ENCODE results near the gene ZIK1. TPM values are rescaled to one million over a fixed set of nuclear protein-coding genes. Genes with fewer than 3 reads are reported as not detected.

The ZIK1 gene
- total and polyA plus RNA-seq, 7 donors, result 0.23 to 10.5 (median 4.8) TPM

- DNase-seq, result peak; percentile 98
- TF ChIP-seq POLR2AphosphoS5 (IDR thresholded peaks at IDR 0.05) (peak in 3 of 4 donors; percentile 60 to 69 (median 69)), EP300 (IDR thresholded peaks at IDR 0.05) (no peak)
- H3K4me3 ChIP-seq, result peak within 1 kb of the TSS; percentile 67 to 99 (median 95)
- peak within 1 kb of the TSS; percentile 71 to 85 (median 74) for H3K27ac ChIP-seq
- H3K9me3 ChIP-seq, result peaks cover 15 to 29% (median 27%) of the 10 kb centered on the region in 4 donors
- peaks cover 0 to 24% (median 14%) of the 10 kb centered on the region in 4 donors for H3K4me1 ChIP-seq
- no peaks in the 10 kb centered on the region for H3K27me3 ChIP-seq
- peaks cover 17 to 36% (median 30%) of the 10 kb centered on the region in 4 donors for H3K36me3 ChIP-seq
- 0 to 1% methylated on average over 62 of the region's 62 CpGs for WGBS, 2 donors
- intact Hi-C loops (cut with DNase I), result loop anchor here (2.0 kb wide), 3 partner anchors 18 to 338 kb away; partner anchors contain the start of genes ZNF417 and ZNF530
Observed at GRCh38 chr19:57578487-57579205, 5.3 kb upstream of the ZIK1 start, which contains the start of gene ZNF416. ZNF416 (minus strand) TSS chr19:57578911; CDS start chr19:57578704, 207 bp downstream.

GRCh38 chr19:57583104-57583520 is 833 bp upstream of the ZIK1 start:
- no peak for DNase-seq
- peak overlapping the region in 1 of 4 donors; percentile 72 for H3K27ac ChIP-seq
- H3K4me1 ChIP-seq, result peaks cover 0 to 30% (median 17%) of the 10 kb centered on the region in 4 donors
- peaks cover 0 to 28% (median 11%) of the 10 kb centered on the region in 4 donors for H3K9me3 ChIP-seq
- no peaks in the 10 kb centered on the region for H3K27me3 ChIP-seq
- WGBS, 2 donors, result 46 to 66% methylated on average over 21 of the region's 21 CpGs
- intact Hi-C loops (cut with DNase I), result loop anchor here (5.0 kb wide), 1 partner anchor 49 kb away; the partner anchor contains the start of gene ZNF211
- H3K36me3 ChIP-seq, result peaks cover 0 to 12% (median 6%) of the 10 kb centered on the region in 4 donors
- peak overlapping the region in 3 of 4 donors; percentile 54 to 69 (median 61) for H3K4me3 ChIP-seq
- TF ChIP-seq EP300 (IDR thresholded peaks at IDR 0.05), result no peak
- no peak for TF ChIP-seq POLR2A (IDR thresholded peaks at IDR 0.05)
- no peak for TF ChIP-seq CTCF (IDR thresholded peaks at IDR 0.05)
- TF ChIP-seq POLR2AphosphoS5 (IDR thresholded peaks at IDR 0.05), result no peak

- H3K9me3 ChIP-seq, result peaks cover 33 to 67% (median 48%) of the 10 kb centered on the region in 4 donors
- no peak for DNase-seq
- 83 to 96% methylated on average over 1 of the region's 1 CpG for WGBS, 2 donors
- peaks cover 23 to 49% (median 41%) of the 10 kb centered on the region in 4 donors for H3K36me3 ChIP-seq
- H3K4me3 ChIP-seq, result no peak overlapping the region
- no peak overlapping the region for H3K27ac ChIP-seq
- TF ChIP-seq POLR2AphosphoS5 (IDR thresholded peaks at IDR 0.05), result no peak
- TF ChIP-seq CTCF (IDR thresholded peaks at IDR 0.05), result no peak
- TF ChIP-seq EP300 (IDR thresholded peaks at IDR 0.05), result no peak
- no peak for TF ChIP-seq POLR2A (IDR thresholded peaks at IDR 0.05)
- no peaks in the 10 kb centered on the region for H3K27me3 ChIP-seq
- intact Hi-C loops (cut with DNase I), result no loop called here
- peaks cover 0 to 20% (median 15%) of the 10 kb centered on the region in 4 donors for H3K4me1 ChIP-seq
Observed at GRCh38 chr19:57587529-57587928, 3.6 kb downstream of the ZIK1 start.

- peaks cover 0 to 10% (median 2%) of the 10 kb centered on the region in 4 donors for H3K36me3 ChIP-seq
- intact Hi-C loops (cut with DNase I), result loop anchor here (1.0 to 2.0 kb wide), 2 partner anchors 21 to 40 kb away; partner anchors contain the start of genes ZNF416 and ZNF550
- peaks cover 0 to 9% (median 1%) of the 10 kb centered on the region in 4 donors for H3K9me3 ChIP-seq
- peak overlapping the region in 3 of 4 donors; percentile 50 to 57 (median 55) for H3K27ac ChIP-seq
- 57 to 58% methylated on average over 8 of the region's 8 CpGs for WGBS, 2 donors
- peaks cover 0 to 13% (median 9%) of the 10 kb centered on the region in 4 donors for H3K4me1 ChIP-seq
- H3K27me3 ChIP-seq, result no peaks in the 10 kb centered on the region
- no peak for DNase-seq
- TF ChIP-seq CTCF (IDR thresholded peaks at IDR 0.05) (no peak), EP300 (IDR thresholded peaks at IDR 0.05) (no peak), POLR2AphosphoS5 (IDR thresholded peaks at IDR 0.05) (no peak), POLR2A (IDR thresholded peaks at IDR 0.05) (no peak)
- H3K4me3 ChIP-seq, result peak overlapping the region; percentile 68 to 88 (median 70)
Observed at GRCh38 chr19:57599377-57599760, 15.4 kb downstream of the ZIK1 start.
